Measurements from ENCODE around the gene PELI2.

Gene PELI2

GRCh38 chr14:56324856-56325699 is 206.9 kb downstream of the PELI2 start:
- FAIRE-seq (no peak), DNase-seq (ENCODE audit: insufficient read length) (no peak)
- no peak for TF ChIP-seq TAF1 (IDR thresholded peaks at IDR 0.05; ENCODE audit: borderline replicate concordance, low read depth, low read length)
- TF ChIP-seq POLR2AphosphoS5 (IDR thresholded peaks at IDR 0.05; ENCODE audit: low read depth, low read length), result no peak
- TF ChIP-seq POLR2A (IDR thresholded peaks at IDR 0.05; ENCODE audit: low read depth, low read length), result no peak

- no peak for FAIRE-seq
- DNase-seq (ENCODE audit: insufficient read length), result no peak
- TF ChIP-seq POLR2AphosphoS5 (IDR thresholded peaks at IDR 0.05; ENCODE audit: low read depth, low read length) (no peak), POLR2A (IDR thresholded peaks at IDR 0.05; ENCODE audit: low read depth, low read length) (no peak)
Measured at GRCh38 chr14:56328021-56328420, 209.8 kb downstream of the PELI2 start.

- no peak for FAIRE-seq
- TF ChIP-seq POLR2A (IDR thresholded peaks at IDR 0.05; ENCODE audit: low read depth, low read length) (no peak), TAF1 (IDR thresholded peaks at IDR 0.05; ENCODE audit: borderline replicate concordance, low read depth, low read length) (no peak), POLR2AphosphoS5 (IDR thresholded peaks at IDR 0.05; ENCODE audit: low read depth, low read length) (no peak)
- no peak for DNase-seq (ENCODE audit: insufficient read length)
Measured at GRCh38 chr14:56331592-56332216, 213.5 kb downstream of the PELI2 start.

- FAIRE-seq (no peak), DNase-seq (ENCODE audit: insufficient read length) (no peak)
- no peak for TF ChIP-seq POLR2AphosphoS5 (IDR thresholded peaks at IDR 0.05; ENCODE audit: low read depth, low read length)
- no peak for TF ChIP-seq POLR2A (IDR thresholded peaks at IDR 0.05; ENCODE audit: low read depth, low read length)
- no peak for TF ChIP-seq TAF1 (IDR thresholded peaks at IDR 0.05; ENCODE audit: borderline replicate concordance, low read depth, low read length)
Measured at GRCh38 chr14:56333359-56334292, 215.4 kb downstream of the PELI2 start.

GRCh38 chr14:56334458-56334857 is 216.2 kb downstream of the PELI2 start:
- FAIRE-seq, result no peak
- TF ChIP-seq POLR2A (IDR thresholded peaks at IDR 0.05; ENCODE audit: low read depth, low read length) (no peak), TAF1 (IDR thresholded peaks at IDR 0.05; ENCODE audit: borderline replicate concordance, low read depth, low read length) (no peak), POLR2AphosphoS5 (IDR thresholded peaks at IDR 0.05; ENCODE audit: low read depth, low read length) (no peak)

GRCh38 chr14:56338674-56339073 is 220.5 kb downstream of the PELI2 start:
- no peak for DNase-seq (ENCODE audit: insufficient read length)
- no peak for FAIRE-seq
- no peak for TF ChIP-seq POLR2AphosphoS5 (IDR thresholded peaks at IDR 0.05; ENCODE audit: low read depth, low read length)
- TF ChIP-seq POLR2A (IDR thresholded peaks at IDR 0.05; ENCODE audit: low read depth, low read length), result no peak
- TF ChIP-seq TAF1 (IDR thresholded peaks at IDR 0.05; ENCODE audit: borderline replicate concordance, low read depth, low read length), result no peak

More at GRCh38 chr14:56334458-56334857, 216.2 kb downstream of the PELI2 start:
- no peak for DNase-seq (ENCODE audit: insufficient read length)

GRCh38 chr14:56339855-56340701 is 221.9 kb downstream of the PELI2 start:
- FAIRE-seq (peak; percentile 70), DNase-seq (ENCODE audit: insufficient read length) (no peak)
- TF ChIP-seq POLR2AphosphoS5 (IDR thresholded peaks at IDR 0.05; ENCODE audit: low read depth, low read length), result no peak
- TF ChIP-seq POLR2A (IDR thresholded peaks at IDR 0.05; ENCODE audit: low read depth, low read length), result no peak
- TF ChIP-seq TAF1 (IDR thresholded peaks at IDR 0.05; ENCODE audit: borderline replicate concordance, low read depth, low read length), result no peak

- no peak for TF ChIP-seq TAF1 (IDR thresholded peaks at IDR 0.05; ENCODE audit: borderline replicate concordance, low read depth, low read length)
- TF ChIP-seq POLR2A (IDR thresholded peaks at IDR 0.05; ENCODE audit: low read depth, low read length), result no peak
- TF ChIP-seq POLR2AphosphoS5 (IDR thresholded peaks at IDR 0.05; ENCODE audit: low read depth, low read length), result no peak
- DNase-seq (ENCODE audit: insufficient read length), result no peak
- FAIRE-seq, result no peak
Measured at GRCh38 chr14:56340932-56341331, 222.7 kb downstream of the PELI2 start.

GRCh38 chr14:56341766-56342493 is 223.7 kb downstream of the PELI2 start:
- TF ChIP-seq TAF1 (IDR thresholded peaks at IDR 0.05; ENCODE audit: borderline replicate concordance, low read depth, low read length) (no peak), POLR2AphosphoS5 (IDR thresholded peaks at IDR 0.05; ENCODE audit: low read depth, low read length) (no peak), POLR2A (IDR thresholded peaks at IDR 0.05; ENCODE audit: low read depth, low read length) (no peak)
- no peak for DNase-seq (ENCODE audit: insufficient read length)
- FAIRE-seq, result no peak

- FAIRE-seq, result no peak
Measured at GRCh38 chr14:56342494-56342942, 224.3 kb downstream of the PELI2 start.

More at GRCh38 chr14:56342494-56342942, 224.3 kb downstream of the PELI2 start:
- TF ChIP-seq POLR2AphosphoS5 (IDR thresholded peaks at IDR 0.05; ENCODE audit: low read depth, low read length), result no peak
- TF ChIP-seq POLR2A (IDR thresholded peaks at IDR 0.05; ENCODE audit: low read depth, low read length), result no peak
- TF ChIP-seq TAF1 (IDR thresholded peaks at IDR 0.05; ENCODE audit: borderline replicate concordance, low read depth, low read length), result no peak
- no peak for DNase-seq (ENCODE audit: insufficient read length)
